GM12878 (cell line): ENCODE measurements around the gene PDE1C. TPM values are rescaled to one million over a fixed set of nuclear protein-coding genes. Genes with fewer than 3 reads are reported as not detected.

Experiments
- ATAC-seq: fragments of 200-7000 bp; cut with Tn5 transposase; 3 replicates; pipeline ENCODE4 v1.9.1; 2020; ENCODE audit warnings: mild to moderate bottlenecking, moderate library complexity
- BruUV-seq: library from RNA; stranded (reverse); fragments of 400-500 nt; replicated peaks from 2 replicates; lab custom pipeline; 2021; lab: Mats Ljungman, UMichigan
- CTCF ChIA-PET: fragments of 300-600 bp; sonication (Branson Sonifier 250); formaldehyde crosslinking; extraction: SDS; loops from one replicate; lab custom pipeline; 2021; ENCODE audit warnings: inconsistent platforms; lab: Yijun Ruan, JAX
- POLR2A ChIA-PET: fragments of 350-600 bp; formaldehyde crosslinking; extraction: SDS; loops from one replicate; lab custom pipeline; 2021; ENCODE audit warnings: inconsistent platforms; lab: Charles Lee
- RAD21 ChIA-PET: fragments of 300-600 bp; sonication (Branson Sonifier 250); formaldehyde crosslinking; loops from one replicate; lab custom pipeline; 2023; ENCODE audit warnings: antibody characterized with exemption; ENCODE audit not compliant: unreplicated experiment; lab: Charles Lee
- SMC1A ChIA-PET: fragments of 300-600 bp; sonication (Branson Sonifier 250); formaldehyde crosslinking; loops from one replicate; lab custom pipeline; 2023; ENCODE audit not compliant: unreplicated experiment, uncharacterized antibody; lab: Charles Lee
- DNase-seq: peaks from one replicate; pipeline ENCODE4 v3.0.0-alpha.2; 2011; ENCODE audit warnings: low read depth, low spot score
- FAIRE-seq: peaks from 3 replicates; lab custom pipeline; 2011; peaks lifted over from hg19 to GRCh38; lab: Jason Lieb, UNC
- H2AFZ ChIP-seq: 2 replicates; pipeline ENCODE4 v1.6.0; 2011; ENCODE audit warnings: low read depth, low read length, control low read depth; ENCODE audit not compliant: control insufficient read depth
- H3K27ac ChIP-seq: 2 replicates; pipeline ENCODE4 v1.5.1; 2011; ENCODE audit warnings: control low read depth; ENCODE audit not compliant: control insufficient read depth, insufficient read depth
- H3K27me3 ChIP-seq, 2 experiments: replicated peaks in 1 of 2; 2 replicates each; pipeline versions ENCODE4 v1.6.0 to v1.6.1; 2011; ENCODE audit warnings: low read length in 1 of 2; ENCODE audit not compliant: control insufficient read depth in 2 of 2, insufficient read depth in 2 of 2
- H3K36me3 ChIP-seq, 2 experiments: 2 replicates each; pipeline ENCODE4 v1.5.1; 2011; ENCODE audit warnings: low read length in 1 of 2; ENCODE audit not compliant: control insufficient read depth in 2 of 2, insufficient read depth in 2 of 2
- H3K4me1 ChIP-seq: 2 replicates; pipeline ENCODE4 v1.6.1; 2011; ENCODE audit warnings: mild to moderate bottlenecking, low read length, moderate library complexity, mixed read lengths; ENCODE audit not compliant: control insufficient read depth, insufficient read depth
- H3K4me2 ChIP-seq: 2 replicates; pipeline ENCODE4 v1.6.0; 2011; ENCODE audit warnings: control low read depth; ENCODE audit not compliant: control insufficient read depth, insufficient read depth
- H3K4me3 ChIP-seq: fragments of 200-600 bp; sonication (generic); 2 replicates; pipeline ENCODE4 v1.5.1; 2016
- H3K79me2 ChIP-seq: 2 replicates; pipeline ENCODE4 v1.6.0; 2011; ENCODE audit warnings: low read length; ENCODE audit not compliant: control insufficient read depth, insufficient read depth
- H3K9ac ChIP-seq: 2 replicates; pipeline ENCODE4 v1.8.0; 2011; ENCODE audit warnings: low read length, control low read depth, mixed read lengths; ENCODE audit not compliant: control insufficient read depth, insufficient read depth
- H3K9me3 ChIP-seq: replicated peaks from 3 replicates; pipeline ENCODE4 v1.5.1; 2011; ENCODE audit warnings: mild to moderate bottlenecking, low read length; ENCODE audit not compliant: control insufficient read depth, insufficient read depth
- H4K20me1 ChIP-seq: 2 replicates; pipeline ENCODE4 v1.6.0; 2011; ENCODE audit not compliant: control insufficient read depth, insufficient read depth
- BCLAF1 ChIP-seq: fragments of 450-650 bp; IDR thresholded peaks from 2 replicates; pipeline ENCODE4 v1.6.1; 2017; ENCODE audit warnings: antibody characterized with exemption, mild to moderate bottlenecking, moderate library complexity
- HCFC1 ChIP-seq: fragments of 150-350 bp; IDR thresholded peaks from 2 replicates; pipeline ENCODE4 v1.6.1; 2014; ENCODE audit warnings: low read length
- MEF2A ChIP-seq: IDR thresholded peaks from 2 replicates; pipeline ENCODE4 v1.6.1; 2011; ENCODE audit warnings: low read depth, mild to moderate bottlenecking, low read length, moderate library complexity; ENCODE audit not compliant: insufficient read depth
- MYB ChIP-seq: fragments of 150-350 bp; IDR thresholded peaks from 2 replicates; pipeline ENCODE4 v1.6.1; 2014; ENCODE audit warnings: mild to moderate bottlenecking, low read depth, low read length, borderline replicate concordance
- NBN ChIP-seq: fragments of 450-650 bp; IDR thresholded peaks from 2 replicates; pipeline ENCODE4 v1.6.1; 2016
- POLR2A ChIP-seq: IDR thresholded peaks from 2 replicates; pipeline ENCODE4 v1.6.1; 2011; ENCODE audit warnings: low read depth, mild to moderate bottlenecking, low read length
- SIN3A ChIP-seq: IDR thresholded peaks from 2 replicates; pipeline ENCODE4 v1.6.1; 2012; ENCODE audit warnings: low read depth, low read length, improper control_type of control experiment
- WRNIP1 ChIP-seq: IDR thresholded peaks from 2 replicates; pipeline ENCODE4 v1.6.1; 2011; ENCODE audit warnings: low read depth, low read length, improper control_type of control experiment, borderline replicate concordance
- WGBS: methylation state at CpG from one replicate; pipeline ENCODE4 v1.1.6; 2016; ENCODE audit warnings: low lambda C conversion rate; ENCODE audit not compliant: insufficient replicate concordance, insufficient coverage; ENCODE audit errors: missing lambda C conversion rate; 5-methylcytosine and 5-hydroxymethylcytosine counted together
- in situ Hi-C: fragments of 300-500 bp; cut with MboI; formaldehyde crosslinking; loops from 9 replicates; pipeline ENCODE4 v1.14.3; 2018; ENCODE audit warnings: mixed read lengths
- intact Hi-C: fragments of 100-400 bp; cut with micrococcal nuclease; formaldehyde crosslinking; loops from one replicate; pipeline ENCODE4 v1.14.2; 2022; ENCODE audit not compliant: unreplicated experiment
- polyA plus RNA-seq, 11 experiments: library from polyadenylated mRNA; depleted of rRNA in 4 of 11; unstranded in 6 of 11; stranded (reverse) in 5 of 11; fragments of >200 nt; fragmentation: Nextera tagmentation in 4 of 11; fragmentation: Illumina TruSeq in 1 of 11; extraction: Ambion mirVana in 4 of 11; extraction: Trizol in 1 of 11; gene quantifications; 1 replicate in 1 of 11; 2 replicates in 10 of 11; pipeline versions ENCODE4 v1.2.1 to v1.2.3, GENCODE V29; 2011 to 2016; ENCODE audit warnings: inconsistent platforms in 2 of 11, missing spikeins in 2 of 11, low read depth in 1 of 11
- total RNA-seq, 4 experiments: library from RNA; depleted of rRNA in 3 of 4; stranded (reverse); fragments of >200 nt in 3 of 4; fragmentation: Illumina TruSeq in 1 of 4; extraction: Trizol in 1 of 4; gene quantifications; 2 replicates each; pipeline versions ENCODE4 v1.2.1 to v1.2.3, GENCODE V29; 2013 to 2021
- TF ChIP-seq, protein P1 (sequence below): fragments of 450-650 bp; IDR thresholded peaks from 2 replicates; pipeline ENCODE4 v1.6.1; 2017; ENCODE audit warnings: borderline replicate concordance

The PDE1C gene
- total and polyA plus RNA-seq, 10 of the 15 experiments (the other 5 are each of a cell fraction or from before 2014, with no cell fraction given), result 0.29 to 2.3 (median 0.70) TPM

DNA sequence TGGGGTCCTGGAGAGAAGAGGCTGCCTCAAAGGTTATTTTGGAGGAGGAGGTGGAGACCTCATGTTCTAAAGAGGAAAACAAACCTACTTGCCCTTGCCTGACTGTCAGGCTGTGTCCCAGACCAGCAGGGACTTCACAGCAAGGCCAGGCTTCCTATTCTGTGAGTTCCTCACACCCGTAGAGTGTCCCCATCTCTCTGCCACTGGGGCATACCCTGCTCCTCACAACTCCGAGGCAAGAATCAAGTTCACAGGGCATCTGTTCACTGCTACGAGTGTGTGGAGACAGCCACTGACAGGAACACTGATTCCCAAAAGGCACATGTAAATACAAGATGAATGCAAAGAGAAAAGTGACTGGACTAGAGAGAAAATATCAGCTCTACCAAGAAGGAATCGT is 38.0 kb downstream of the PDE1C start:
- Histone ChIP-seq H2AFZ (no peak overlapping the region), H3K4me1 (no peaks in the 10 kb centered on the region), H3K79me2 (no peaks in the 10 kb centered on the region), H3K36me3 (no peaks in the 10 kb centered on the region), H3K4me2 (no peak overlapping the region), H3K9me3 (no peaks in the 10 kb centered on the region; the same call in 2 of the 3 replicates), H3K27ac (no peak overlapping the region), H3K9ac (no peak overlapping the region), H3K27me3 (peaks cover 1 to 3% of the 10 kb centered on the region in 2 experiments; a peak in 1 of 4 replicates), H3K4me3 (no peak overlapping the region), H4K20me1 (no peaks in the 10 kb centered on the region)
- ChIA-PET SMC1A (interaction anchor here (1.4 kb wide), 1 partner anchor 16 kb away, joined by 3 read pairs; no protein-coding TSS in a partner anchor), RAD21 (no interaction called here), CTCF (no interaction called here), POLR2A (no interaction called here)
- TF ChIP-seq MEF2A (no peak), NBN (no peak), HCFC1 (no peak), MYB (no peak), POLR2A (no peak), SIN3A (no peak), BCLAF1 (no peak), WRNIP1 (no peak)
- TF ChIP-seq, protein P1, sequence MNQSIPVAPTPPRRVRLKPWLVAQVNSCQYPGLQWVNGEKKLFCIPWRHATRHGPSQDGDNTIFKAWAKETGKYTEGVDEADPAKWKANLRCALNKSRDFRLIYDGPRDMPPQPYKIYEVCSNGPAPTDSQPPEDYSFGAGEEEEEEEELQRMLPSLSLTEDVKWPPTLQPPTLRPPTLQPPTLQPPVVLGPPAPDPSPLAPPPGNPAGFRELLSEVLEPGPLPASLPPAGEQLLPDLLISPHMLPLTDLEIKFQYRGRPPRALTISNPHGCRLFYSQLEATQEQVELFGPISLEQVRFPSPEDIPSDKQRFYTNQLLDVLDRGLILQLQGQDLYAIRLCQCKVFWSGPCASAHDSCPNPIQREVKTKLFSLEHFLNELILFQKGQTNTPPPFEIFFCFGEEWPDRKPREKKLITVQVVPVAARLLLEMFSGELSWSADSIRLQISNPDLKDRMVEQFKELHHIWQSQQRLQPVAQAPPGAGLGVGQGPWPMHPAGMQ, result no peak
- intact Hi-C loops, result no loop called here
- no peak for FAIRE-seq
- no peak for DNase-seq
- in situ Hi-C loops, result no loop called here
- no TSS peak for BruUV-seq
- no peak for ATAC-seq
- WGBS, result 2% methylated on average over 4 of the region's 4 CpGs
